ENCODE measurements around the gene NELFCD. TPM values are rescaled to one million over a fixed set of nuclear protein-coding genes. Genes with fewer than 3 reads are reported as not detected.

NELFCD gene
- total and polyA plus RNA-seq, 2 donors (not counting 1 experiment from before 2014, with no cell fraction given): 80.2 to 107 TPM

DNA sequence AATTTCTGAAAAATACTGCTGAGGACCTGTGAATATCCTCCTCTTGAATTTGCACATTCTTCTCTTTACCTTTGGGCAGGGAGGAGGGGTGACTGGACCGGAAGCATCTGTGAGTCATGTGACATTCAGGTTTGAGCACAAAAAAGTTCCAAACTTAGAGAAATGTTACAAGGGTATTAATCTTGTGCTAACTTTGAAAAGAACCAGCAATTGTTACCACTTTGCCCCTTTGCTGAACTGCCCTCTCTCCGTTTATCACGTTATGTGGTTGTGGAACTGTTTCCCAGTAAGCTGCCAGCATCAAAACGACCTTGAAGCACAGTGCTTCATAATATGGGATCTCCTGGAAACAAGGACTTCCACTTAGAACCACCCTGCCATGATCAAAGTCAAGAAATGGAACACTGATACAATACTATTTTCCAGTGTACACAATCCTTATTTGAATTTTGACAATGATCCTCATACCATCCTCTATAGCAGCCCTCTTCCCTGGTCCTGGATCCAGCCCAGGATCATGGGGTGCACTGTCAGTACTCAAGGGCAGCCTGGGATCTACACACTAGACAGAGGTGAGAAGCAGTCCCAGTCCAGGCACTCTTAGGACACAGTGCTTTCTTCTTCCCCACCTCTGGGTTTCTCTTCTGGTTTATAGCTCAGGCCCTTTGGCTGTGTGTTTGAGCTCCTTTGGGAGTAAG is 35.9 kb downstream of the NELFCD start:
- Histone ChIP-seq H4K20me1 (ENCODE audit: control insufficient read depth, insufficient read depth, low read length, poor library complexity, severe bottlenecking) (no peaks in the 10 kb centered on the region), H3K4me1 (ENCODE audit: control insufficient read depth in 2 of 2, insufficient read depth in 2 of 2, low read length in 2 of 2) (peaks cover 20 to 24% of the 10 kb centered on the region in 2 donors), H3K9ac (ENCODE audit: low read length) (no peak overlapping the region), H3K79me2 (ENCODE audit: control insufficient read depth, insufficient read depth, low read length) (peaks cover 37% of the 10 kb centered on the region), H3K4me3 (ENCODE audit: control extremely low read depth in 1 of 5, extremely low read depth in 1 of 5, insufficient read depth in 1 of 5, low read depth in 2 of 5, low read length in 4 of 5) (peak overlapping the region in 1 of 5 experiments; percentile 2), H2AFZ (ENCODE audit: insufficient read depth, low read depth, low read length, poor library complexity, severe bottlenecking) (peak overlapping the region; percentile 3), H3K4me2 (replicated peaks; ENCODE audit: low read depth, low read length, poor library complexity, severe bottlenecking) (peak overlapping the region; percentile 54), H3K27ac (ENCODE audit: low read length in 2 of 2) (peak overlapping the region; percentile 14 to 35), H3K27me3 (replicated peaks in 1 of 4; ENCODE audit: control extremely low read depth in 1 of 4, control insufficient read depth in 3 of 4, insufficient read depth in 4 of 4, low read length in 3 of 4) (no peaks in the 10 kb centered on the region), H3K36me3 (replicated peaks in 1 of 2; ENCODE audit: control extremely low read depth in 1 of 2, control insufficient read depth in 1 of 2, extremely low read depth in 1 of 2, insufficient read depth in 2 of 2, low read length in 1 of 2) (no peaks in the 10 kb centered on the region), H3K9me3 (ENCODE audit: control extremely low read depth in 1 of 3, control insufficient read depth in 2 of 3, insufficient read depth in 1 of 3, low read length in 2 of 3) (no peaks in the 10 kb centered on the region)
- peak overlapping the region; percentile 86 for H3K27ac Mint-ChIP-seq
- intact Hi-C loops (cut with micrococcal nuclease): loop anchor here (1.0 to 2.0 kb wide), 2 partner anchors 10 to 16 kb away; partner anchors contain the start of genes ATP5F1E and CTSZ
- POLR2A ChIA-PET: interaction anchor here (1.5 to 2.3 kb wide), 2 partner anchors 11 to 15 kb away, joined by 8 to 10 read pairs; partner anchors contain the start of gene ATP5F1E
- no peaks in the 10 kb centered on the region for H3K9me3 Mint-ChIP-seq (ENCODE audit: insufficient read depth)
- no peaks in the 10 kb centered on the region for H3K27me3 Mint-ChIP-seq
- WGBS (ENCODE audit: insufficient coverage): 0% methylated on average over 1 of the region's 4 CpGs
- ATAC-seq (ENCODE audit: low read depth): peak; percentile 67
- peak overlapping the region; percentile 76 for H3K4me3 Mint-ChIP-seq
- DNase-seq: peak; percentile 61
- CTCF ChIA-PET: interaction anchor here (1.2 kb wide), 1 partner anchor 9 kb away, joined by 3 read pairs; no protein-coding TSS in a partner anchor
- no peak for TF ChIP-seq EZH2 (IDR thresholded peaks at IDR 0.05; ENCODE audit: borderline replicate concordance, insufficient read depth, low read depth, low read length, poor library complexity, severe bottlenecking)
- TF ChIP-seq CTCF (IDR thresholded peaks at IDR 0.05): no peak
- H3K4me1 Mint-ChIP-seq: peaks cover 37% of the 10 kb centered on the region
